Pons (tissue), 1 donor: Measurements from ENCODE around the gene CXCL16.
A peak's percentile ranks its signal among the peaks of the same experiment; 100 is the strongest.
"Not testable (repeated sequence)": the region's sequence is repeated elsewhere in the genome, so short reads cannot be mapped to it uniquely, and the experiment has no call there.

ENCODE experiments used
- DNase-seq: peaks from one replicate; pipeline ENCODE4 v3.0.0-alpha.2; 2016; ENCODE audit warnings: low spot score

The CXCL16 gene

DNA sequence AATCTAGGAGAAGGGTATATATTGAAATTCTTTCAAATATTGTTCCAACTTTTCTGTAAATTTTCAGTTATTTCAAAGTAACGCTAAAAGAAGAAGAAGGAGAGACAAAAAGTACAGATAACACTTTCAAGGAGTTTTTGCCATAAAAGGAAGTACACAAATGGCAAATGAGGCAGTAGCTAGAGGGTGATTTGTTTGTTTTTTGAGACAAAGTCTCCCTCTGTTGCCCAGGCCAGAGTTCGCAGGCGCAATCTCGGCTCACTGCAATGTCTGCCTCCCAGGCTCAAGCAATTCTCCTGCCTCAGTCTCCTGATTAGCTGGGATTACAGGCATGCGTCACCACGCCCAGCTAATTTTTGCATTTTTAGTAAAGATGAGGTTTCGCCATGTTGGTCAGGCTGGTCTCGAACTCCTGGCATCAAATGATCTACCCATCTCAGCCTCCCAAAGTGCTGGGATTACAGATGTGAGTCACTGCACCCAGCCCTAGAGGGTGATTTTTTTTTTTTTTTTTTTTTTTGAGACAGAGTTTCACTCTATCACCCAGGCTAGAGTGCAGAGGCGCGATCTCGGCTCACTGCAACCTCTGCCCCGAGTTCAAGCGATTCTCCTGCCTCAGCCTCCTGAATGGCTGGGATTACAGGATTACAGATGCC is 40.2 kb downstream of the CXCL16 start:
- peak; percentile 67 for DNase-seq

DNA sequence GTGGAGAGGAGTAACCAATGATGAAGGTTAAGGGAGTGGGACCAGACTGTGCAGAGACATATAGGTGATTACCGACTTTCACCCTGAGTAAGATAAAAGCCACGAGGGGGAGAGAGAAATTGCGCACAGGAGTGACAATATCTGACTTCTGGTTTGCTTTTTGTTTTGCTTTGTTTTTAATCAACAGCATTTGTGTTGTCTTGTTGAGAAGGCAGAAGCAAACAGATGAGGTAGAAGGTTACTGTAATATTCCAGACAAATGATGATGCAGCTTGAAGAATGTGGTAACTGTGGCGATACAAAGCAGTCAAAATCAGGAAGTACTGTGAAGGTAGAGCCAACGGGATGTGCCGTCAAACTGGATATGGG is 43.3 kb downstream of the CXCL16 start:
- no peak for DNase-seq

DNA sequence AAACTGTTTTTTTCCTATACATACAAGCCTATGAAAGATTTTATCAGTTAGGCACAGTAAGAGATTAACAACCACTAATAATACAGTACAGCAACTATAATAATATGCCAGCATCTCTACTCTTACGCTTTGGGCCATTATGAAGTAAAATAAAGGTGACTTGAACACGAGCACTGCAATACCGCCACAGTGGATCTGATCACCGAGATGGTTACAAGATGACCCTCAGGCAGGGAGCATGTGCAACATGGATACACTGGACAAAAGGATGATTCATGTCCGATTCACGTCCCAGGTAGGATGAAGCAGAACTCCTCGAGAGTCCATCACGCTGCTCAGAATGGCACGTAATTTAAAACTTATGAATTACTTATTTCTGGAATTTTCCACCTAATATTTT is 46.3 kb downstream of the CXCL16 start:
- no peak for DNase-seq

DNA sequence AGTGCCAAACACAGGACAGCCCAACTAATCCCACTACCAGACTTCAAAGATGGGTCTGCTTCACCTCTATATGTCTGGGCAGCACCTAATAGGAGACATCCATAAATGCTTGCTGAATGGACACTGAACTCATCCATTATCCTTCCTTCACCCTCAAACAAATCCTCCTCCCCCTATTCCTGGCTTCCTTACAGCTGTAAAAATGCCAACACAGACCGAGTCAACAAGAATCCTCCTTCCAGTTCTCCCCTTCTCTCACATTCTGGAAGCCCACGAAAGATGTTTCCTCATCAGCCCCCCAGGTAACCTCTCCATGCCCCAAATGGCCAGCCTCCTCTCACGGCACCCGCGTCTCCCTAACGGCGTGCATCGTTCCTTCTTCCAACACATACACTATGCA is 48.0 kb downstream of the CXCL16 start:
- peak; percentile 42 for DNase-seq

DNA sequence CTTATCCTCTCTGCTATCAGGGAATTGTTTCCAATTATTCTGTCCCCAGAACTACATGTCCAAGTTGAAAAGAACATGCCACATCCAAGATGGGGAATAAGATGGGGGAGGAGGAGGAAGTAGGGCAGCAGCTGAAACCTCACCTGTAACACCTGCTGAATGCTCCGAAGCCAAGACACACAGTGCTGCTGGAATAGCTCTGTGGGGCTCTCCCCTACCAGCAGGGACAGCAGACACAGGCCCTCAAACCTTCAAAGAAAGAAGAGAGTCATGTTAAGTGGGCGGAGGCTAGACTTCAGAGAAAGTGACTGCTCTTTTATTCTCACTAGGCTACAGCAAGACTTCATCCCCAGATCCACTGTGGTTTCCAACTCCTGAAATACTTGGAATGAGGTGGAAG is 49.0 kb downstream of the CXCL16 start:
- no peak for DNase-seq

DNA sequence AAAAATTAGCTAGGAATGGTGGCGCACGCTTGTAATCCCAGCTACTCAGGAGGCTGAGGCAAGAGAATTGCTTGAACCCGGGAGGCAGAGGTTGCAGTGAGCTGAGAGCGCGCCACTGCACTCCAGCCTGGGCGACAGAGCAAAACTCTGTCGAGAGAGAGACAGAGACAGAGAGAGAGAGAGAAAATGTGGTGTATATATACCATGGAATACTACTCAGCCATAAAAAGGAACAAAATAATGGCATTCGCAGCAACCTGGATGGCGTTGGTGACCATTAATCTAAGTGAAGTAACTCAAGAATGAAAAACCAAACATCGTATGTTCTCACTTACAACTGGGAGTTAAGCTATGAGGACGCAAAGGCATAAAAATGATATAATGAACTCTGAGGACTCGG is 49.9 kb downstream of the CXCL16 start:
- not testable (repeated sequence) for DNase-seq

DNA sequence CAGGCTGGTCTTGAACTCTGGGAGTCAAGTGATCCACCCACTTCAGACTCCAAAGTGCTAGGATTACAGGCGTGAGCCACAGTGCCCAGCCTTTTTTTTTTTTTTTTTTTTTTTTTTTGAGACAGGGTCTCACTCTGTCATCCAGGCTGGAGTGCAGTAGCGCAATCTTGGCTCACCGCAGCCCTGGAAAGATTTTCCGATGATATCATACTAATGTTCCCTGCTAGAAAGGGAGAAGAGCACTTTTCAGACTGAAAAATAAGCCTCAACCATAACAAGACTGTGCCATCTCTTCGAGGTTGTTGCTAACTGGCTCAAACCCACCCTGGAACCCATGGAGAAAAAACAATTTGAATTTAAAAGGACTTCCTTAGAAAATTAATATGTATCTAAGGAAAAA is 56.0 kb downstream of the CXCL16 start:
- not testable (repeated sequence) for DNase-seq
